EH (cell line): ENCODE results near the gene CYTH2.

Experiments
- DNase-seq: peaks from one replicate; pipeline ENCODE4 v3.0.0-alpha.2; 2015; ENCODE audit warnings: low read depth

CYTH2 gene

DNA sequence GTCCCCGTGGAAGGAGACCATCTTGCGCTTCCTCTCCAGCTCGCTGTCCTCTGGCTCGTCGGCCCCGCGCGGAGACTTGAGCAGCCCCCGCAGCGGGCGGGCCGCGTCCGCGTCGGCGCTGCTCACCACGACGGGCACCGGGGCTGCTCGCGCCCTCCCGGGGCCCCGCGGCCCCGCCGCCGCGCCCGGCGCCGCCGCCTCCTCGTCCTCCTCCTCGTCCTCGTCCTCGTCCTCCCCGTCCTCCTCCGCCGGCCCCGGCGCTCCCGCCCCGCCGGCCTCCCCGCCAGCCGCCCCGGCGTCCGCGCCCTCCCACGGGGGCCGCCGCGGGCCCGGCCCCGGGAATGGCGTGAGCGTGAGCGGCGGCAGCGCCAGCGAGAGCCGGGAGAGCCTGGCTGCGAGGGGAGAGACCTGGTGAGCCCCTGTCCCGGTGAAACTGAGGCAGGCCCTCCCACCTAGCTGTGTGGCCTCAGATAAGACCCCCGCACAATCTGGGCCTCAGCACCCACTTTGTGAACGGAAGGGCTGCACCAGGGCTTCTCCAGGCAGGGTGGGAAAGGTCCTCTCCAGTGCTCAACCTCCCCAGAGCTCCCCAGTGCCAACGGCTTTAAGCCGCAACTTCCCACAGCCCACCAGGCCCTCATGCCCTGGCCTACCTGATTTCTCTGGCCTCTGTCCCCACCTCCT, 24.7 kb downstream of the CYTH2 start:
- DNase-seq: no peak

DNA sequence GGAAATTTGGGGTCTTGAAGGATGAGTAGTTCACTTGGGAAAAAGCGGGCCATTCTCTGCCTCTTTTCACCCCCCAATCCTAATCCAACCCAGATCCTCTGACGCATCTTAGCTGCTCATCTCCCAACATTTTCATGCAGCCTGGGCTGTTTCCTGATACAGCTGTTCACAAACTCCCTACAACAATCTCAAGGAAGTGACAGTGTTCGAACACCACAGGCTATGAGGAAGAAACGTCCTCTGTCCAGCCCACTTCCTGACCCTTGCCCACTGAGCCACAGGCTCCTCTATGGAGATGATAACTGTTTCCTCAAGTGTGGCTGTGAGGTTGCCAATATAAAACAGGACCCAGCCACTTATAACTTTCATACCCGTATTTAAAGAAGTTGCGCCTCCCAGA, 26.2 kb downstream of the CYTH2 start:
- DNase-seq: no peak

DNA sequence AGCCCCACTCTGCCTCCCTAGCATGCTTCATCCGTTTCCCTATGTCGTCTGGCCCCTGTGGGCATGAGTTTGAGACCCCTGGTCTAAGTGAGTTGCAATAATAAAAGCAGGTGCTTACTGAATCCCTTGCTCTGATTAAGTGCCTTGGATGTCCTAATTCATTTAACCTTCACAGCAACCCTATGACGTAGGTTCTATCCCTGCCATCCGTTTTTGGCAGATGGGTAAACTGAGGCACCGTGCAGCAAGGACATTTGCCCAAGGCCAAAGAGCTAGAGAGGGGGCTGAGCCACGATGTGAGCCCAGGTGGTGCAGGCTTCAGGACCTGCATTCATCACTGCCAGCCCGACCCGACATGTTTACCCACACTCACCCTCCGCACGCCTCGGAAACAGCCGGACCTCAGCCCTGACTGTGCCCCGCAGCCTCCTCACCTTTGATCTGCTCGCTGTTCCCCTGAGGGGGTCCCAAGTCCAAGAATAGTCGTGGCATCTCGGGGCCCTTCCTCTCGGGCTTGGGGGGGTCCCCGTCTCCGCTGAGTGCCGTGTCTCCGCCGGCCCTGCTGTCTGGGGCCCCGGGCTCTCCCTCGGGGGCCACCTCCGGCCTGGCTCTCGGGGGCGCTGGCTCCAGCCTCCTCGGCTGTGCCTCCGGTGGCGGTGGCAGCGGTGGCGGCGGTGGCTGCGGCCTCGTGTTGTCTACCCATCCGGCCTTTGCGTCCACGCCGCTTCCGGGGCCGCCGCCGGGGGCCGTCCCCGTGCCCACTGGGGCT, 28.0 kb downstream of the CYTH2 start:
- DNase-seq: no peak

DNA sequence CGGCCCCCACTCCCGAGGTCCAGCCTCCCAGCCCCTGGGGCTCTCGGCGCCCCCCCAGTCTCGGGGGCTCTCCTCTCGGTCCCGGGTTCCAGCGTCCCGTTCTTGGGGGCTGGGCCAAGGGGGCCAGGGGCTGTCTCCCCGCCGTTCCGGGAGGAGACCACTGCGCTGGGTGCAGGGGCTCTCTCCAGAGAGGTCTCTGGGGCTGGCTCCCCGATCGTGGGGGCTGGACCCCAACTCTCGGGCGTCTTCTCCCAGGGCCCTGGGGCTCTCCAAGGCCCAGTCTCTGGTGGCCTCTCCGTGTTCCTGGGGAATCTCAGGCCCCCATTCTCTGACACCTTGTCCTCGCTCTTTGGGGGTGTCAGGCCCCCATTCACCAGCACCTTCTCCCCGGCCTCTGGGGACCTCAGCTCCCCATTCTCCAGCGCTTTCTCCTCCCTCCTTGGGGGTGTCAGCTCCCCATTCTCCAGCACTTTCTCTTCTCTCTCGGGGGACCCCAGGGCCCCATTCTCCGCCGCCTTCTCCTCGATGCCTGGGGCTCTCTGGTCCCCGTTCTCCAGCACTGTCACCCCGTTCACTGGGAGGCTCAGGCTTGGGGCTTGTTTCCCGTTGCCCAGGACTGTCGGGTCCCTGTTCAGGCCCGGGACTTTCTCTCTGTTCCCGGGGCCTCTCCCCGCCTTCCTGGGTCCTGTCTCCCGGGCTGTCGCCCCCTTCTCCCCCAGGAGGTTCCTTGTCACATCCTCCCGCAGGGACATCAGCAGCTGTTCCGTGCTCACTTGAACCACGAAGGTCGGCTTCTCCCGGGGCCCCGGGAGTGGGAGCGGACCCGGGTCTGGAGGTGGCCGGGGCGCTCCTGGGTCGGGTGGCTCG, 28.8 kb downstream of the CYTH2 start:
- DNase-seq: no peak

DNA sequence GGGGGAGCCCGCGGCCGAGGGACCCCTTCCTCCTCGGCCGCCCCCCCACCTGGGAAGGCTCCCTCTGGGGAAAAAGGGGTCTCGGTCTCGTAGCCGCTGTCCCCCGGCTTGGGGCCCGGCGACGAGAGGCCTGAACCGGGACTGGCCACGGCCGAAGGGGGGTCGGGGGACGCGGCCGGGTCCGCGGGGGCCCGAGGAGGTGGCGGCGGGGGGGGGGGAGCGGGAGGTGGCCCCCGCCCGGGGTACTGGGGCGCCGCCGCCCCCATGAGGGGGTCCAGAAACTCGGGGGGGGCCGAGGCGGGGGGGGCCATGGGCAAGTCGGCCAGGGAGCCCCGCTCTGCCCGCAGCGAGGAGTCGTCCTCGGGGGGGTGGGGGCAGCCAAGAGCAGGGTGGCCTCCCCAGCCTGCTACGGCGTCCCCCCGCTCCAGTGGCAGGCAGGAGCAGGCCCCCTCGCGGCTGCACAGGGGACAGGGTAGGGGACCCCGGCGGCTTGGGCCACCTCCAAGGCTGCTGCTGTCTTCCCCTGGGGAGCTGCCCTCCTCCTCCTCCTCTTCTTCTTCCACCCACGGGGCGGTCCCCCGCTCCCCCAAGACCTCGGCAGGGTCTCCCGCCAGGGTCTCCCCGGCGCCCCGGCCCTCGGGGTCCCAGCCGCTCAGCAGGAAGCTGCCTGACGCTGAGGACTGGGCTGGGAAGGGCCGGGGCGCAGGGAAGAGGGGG, 29.6 kb downstream of the CYTH2 start:
- no peak for DNase-seq

DNA sequence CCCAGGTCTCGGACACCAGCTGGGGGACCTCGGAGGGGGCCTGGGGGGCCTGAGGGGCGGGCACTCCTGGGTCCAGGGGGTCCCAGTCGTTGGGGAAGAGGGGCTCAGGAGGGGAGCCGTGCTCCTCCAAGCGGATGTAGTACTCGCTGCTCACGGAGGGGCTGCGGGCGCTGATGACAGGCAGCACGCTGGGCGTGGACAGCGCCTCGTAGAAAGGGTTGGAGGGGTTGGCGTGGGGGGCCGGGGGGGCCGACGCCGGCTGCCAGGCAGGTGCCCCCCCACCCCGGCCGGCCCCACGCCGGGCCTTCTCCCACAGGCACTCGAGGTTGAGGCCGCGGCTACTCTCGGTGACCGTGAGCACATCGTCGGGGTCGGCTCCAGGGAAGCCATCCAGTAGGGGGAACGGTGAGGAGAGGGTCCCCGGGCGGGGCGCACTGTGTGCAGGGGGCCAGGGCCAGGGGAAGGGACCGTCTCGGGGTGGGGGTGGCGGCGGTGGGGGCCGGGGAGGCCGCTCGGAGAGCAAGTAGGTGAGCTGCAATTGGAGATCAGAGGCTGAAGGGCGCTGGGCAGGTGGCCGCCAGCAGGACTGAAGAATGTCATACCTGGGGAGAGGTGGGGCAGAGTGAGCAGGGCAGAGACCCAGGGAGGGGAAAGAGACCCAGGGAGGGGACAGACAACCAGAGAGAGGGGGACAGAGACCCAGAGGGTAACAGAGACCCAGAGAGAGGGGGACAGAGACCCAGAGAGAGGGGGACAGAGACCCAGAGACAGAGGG, 30.3 kb downstream of the CYTH2 start:
- DNase-seq: no peak

DNA sequence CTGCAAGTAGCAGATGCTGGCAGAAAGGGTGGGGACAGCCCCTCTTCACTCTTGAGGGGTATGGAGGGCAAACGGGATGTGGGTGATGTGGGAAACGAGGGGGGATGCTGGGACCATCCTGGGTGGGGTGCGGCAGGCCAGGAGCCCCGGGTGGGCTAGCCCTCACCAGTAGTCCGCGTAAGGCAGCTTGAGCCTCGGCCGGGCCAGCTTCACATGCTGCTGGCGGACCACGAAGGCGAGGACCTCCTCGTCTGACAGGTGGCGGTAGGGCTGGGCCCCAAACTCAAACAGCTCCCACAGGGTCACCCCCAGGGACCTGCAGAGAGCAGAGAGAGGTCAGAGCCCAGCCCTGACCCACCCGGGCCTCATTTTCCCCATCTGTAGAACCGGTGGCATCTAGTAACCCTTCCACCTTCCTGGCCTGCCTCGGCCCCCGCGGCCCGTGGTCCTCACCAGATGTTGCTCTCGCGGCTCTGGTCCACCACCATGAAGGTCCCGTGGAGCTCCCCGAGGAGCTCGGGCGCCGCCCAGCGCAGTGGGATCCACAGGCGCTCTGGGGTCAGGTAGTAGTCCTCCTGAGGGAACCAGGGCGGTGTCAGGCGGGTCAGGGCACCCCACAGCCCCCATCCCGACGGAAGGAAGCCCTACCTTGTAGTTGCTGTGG, 31.8 kb downstream of the CYTH2 start:
- DNase-seq: no peak

DNA sequence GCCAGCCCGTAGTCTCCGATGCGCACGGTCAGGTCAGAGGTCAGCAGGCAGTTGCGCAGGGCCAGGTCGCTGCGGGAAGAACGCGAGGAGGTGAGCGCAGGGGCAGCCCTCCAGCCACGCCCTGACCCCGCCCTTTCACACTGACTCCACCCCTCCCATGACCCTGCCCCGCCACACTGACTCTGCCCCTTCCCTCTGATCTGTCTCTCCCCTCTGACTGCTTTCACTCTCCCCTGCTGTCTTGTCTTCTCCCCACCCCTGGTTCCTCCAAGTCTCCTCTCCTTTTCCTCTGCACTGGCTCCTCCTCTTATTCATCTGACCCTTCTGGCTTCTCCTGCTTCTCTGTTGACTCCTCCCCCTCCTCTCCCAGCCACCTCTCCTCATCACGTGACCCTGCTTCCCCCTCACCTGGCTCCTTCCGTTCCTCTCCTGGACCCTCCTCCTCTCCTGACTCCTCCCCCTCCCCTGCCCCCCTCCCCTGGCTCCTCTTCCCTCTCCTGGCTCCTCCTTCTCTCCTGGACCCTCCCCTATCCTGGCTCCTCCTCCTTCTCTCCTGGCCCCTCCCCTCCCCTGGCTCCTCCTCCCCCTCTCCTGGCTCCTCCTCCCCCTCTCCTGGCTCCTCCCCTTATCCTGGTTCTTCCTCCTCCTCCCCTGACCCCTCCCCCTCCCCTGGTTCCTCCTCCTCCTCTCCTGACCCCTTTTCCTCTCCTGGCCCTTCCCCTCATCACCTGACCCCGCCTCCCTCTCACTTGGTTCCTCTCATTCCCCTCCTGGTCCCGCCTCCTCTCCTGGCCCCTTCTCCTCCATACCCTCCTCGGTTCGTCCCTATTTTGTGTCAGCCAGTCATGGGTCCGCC, 32.6 kb downstream of the CYTH2 start:
- peak; percentile 59 for DNase-seq

DNA sequence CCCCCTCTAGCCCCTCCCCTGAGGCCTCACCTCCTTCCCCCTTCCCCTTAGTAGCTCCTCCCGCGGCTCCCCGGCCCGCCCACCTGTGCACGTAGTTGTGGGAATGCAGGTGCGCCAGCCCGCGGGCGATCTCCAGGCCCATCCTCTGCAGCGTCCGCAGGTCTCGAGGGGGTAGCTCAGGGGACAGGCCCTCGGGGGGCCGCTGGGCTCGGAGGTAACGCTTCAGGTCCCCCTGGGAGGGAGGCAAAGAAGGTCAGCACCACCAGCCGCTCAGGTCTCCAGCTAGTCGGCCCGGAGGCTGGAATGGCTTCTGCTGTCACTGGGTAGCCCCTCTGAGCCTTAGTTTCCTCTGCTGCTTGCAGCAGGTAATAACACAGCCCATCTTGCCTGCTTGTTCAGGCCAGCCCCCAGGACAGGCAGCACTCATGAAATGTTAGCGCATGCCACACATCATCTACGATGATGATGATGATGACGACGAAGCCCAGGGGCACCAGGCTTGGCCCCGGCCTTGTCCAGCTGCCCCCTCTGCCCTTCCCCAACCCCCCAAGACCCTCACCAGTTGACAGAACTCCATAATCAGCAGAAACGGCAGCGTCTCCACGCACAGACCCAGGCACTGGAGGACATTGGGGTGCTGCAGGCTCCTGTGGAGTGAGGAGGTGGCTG, 33.3 kb downstream of the CYTH2 start:
- no peak for DNase-seq

DNA sequence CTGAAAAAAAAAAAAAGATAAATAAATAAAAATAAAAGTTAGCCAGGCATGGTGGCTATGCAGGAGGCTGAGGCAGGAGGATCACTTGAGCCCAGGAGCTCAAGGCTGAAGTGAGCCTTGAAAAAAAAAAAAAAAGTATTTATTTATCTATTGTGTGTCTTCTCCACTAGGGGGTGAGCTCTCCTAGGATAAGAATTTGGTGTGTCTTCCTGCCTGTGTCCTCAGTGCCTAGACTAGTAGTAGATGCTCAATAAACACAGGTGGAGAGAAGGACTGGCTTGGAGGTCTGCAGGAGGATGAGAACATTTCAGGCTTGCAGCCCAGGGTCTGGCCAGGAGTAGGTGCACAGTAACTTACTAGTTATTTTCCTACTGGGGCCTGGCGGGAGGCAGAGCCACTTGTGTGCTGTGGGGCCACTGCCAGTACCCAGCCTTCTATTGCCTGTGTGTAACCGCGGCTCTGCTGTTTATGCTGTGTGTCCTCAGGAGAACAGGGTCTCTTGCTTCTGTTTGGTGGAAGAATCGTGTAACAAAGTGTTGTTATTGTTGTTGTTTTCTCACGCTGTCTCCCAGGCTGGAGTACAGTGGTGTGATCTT, 37.1 kb downstream of the CYTH2 start:
- peak; percentile 69 for DNase-seq

DNA sequence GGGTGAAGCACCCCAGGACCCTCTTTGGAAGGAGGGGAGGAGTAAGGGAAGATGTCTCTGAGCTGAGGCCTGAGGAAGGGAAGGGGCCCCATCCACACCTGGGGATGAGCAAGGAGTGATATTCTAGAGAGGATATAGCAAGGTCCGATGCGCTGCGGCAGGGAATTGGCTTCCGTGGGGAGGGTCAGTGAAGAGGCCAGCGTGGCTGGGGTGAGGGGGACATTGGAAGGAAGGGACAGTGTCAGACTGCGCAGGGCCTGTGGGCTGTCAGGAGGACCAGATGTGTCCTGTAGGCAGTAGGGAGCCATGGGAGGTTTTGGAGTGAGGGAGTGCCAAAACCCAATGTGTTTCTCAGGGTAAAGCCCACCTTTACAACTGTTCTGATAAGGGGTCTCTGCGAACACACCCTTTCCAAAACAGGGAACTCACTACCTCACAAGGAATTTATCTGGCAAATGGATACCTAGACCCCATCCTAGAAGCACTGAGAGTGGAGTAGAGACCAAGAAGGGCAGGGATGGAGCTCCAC, 38.8 kb downstream of the CYTH2 start:
- no peak for DNase-seq

DNA sequence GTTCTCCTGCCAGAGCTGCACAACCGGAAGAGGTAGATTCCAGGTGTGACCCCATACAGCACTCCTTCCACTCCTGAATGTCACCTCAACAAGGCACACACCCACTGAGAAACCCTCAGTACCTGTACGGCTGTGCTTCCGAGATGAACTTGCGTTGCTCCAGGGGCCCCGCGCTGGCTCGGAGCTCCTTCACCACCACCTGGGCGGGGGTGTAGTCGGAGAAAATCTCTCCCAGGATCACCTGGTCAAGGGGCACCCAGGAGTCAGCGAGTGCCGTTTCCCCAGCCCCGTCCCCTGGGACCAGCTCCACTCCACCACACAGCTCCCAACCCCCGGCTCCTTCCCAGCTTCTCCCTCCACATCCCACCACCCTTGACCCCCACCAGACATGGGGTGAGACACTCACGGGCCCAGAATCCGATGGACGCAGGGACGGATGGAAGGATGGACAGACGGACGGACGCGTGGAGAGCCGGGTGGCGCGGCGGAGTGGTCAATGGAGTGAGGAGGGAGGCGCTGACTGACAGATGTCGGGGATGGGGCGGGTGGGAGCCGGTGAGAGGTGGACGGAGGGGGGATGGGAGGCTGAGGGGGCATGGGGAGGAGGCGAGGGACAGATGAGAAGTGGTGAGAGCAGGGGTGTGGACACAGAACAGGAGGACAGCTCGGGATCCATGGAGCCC, 39.7 kb downstream of the CYTH2 start:
- no peak for DNase-seq

DNA sequence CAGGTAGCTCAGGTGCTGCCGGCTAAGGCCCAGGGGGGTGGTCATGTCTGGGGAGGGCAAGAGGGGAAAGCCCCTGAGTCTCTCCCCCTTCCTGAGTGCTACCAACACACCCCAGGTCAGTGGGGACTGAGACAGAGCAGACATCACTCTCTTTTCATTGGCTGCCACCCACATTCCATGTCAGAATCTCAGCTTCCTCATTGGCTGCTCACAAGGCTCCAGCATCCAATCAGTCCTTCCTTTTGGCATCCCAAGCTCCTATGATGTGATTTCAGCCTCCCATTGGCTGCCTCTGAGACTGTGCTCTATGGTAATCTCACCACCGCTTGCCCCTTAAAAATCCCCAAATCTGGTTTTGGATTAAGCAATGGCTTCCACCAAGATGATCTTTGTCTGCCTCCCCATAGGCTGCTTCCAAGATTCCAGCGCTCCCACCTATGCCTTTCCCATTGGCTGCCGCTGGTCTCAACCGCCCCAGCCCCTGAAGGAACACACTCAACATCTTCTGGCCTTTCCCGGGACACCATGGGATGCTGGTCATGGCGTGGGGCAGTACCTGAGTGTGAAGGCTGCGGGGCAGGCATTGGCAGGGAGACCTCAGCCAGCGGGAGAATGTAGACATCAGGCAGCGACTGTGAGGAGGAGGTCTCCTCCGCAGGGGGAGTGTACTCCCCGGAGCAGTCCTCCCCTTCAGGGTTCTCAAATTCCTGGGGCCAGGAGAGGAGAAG, 40.5 kb downstream of the CYTH2 start:
- DNase-seq: peak; percentile 42

DNA sequence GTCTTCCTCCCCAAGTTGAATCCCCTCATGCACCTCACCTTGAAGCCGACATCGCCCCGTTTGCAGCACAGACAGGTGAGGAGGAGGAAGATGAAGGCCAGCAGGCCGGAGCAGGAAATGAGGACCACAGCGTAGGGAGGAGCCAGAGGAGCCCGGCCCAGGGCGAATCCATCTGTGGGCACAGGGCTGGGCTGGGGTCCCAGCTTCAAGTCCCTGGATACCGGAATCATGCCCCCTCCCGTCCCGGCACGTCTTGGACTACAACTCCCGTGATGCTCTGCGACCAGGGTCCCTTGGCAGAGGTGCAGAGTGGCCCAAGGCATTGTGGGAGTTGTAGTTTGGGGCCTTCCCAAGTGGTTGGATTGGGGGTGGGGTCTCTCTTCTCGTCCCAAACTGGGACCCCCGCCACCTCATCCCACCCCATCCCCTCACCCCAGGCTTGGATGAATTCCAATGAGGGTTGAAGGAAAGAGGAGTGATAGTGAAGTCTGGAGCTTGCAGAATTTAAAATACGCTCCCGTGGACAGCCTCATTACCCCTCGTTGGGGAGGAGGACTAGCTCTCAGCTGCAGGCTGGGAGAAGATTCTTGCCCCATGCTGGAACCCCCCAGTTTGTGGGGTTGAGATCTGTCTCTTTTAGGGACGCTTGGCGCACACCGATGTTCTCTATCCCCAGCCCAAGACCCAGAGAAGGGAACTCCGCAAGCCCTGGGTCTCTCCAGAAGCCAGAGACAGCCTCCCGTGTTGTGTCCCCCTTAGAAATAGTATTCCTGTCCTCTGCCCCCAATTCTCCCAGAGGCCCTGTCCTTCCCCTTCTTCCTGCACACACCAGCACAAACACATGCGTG, 41.5 kb downstream of the CYTH2 start:
- DNase-seq: peak; percentile 64

DNA sequence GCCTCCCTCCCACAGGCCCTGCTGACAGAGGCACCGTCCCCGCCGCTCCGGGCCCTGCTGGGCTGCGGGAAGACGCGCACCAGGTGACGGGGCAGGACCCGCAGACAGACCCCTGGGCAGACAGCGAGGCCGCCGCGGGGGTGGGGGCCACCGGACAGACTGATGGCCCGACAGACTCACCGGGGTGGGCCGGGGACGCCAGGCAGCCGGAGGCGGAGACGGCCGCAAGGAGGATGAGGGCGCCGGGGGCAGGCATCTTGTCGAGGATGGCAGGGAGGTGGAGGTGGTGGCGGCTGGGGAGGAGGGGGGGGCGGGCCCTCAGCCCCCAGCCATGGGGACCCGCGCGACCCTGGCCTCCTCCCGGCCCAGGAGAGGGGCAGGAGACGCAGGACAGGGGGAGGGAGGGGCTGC, 42.2 kb downstream of the CYTH2 start:
- no peak for DNase-seq

DNA sequence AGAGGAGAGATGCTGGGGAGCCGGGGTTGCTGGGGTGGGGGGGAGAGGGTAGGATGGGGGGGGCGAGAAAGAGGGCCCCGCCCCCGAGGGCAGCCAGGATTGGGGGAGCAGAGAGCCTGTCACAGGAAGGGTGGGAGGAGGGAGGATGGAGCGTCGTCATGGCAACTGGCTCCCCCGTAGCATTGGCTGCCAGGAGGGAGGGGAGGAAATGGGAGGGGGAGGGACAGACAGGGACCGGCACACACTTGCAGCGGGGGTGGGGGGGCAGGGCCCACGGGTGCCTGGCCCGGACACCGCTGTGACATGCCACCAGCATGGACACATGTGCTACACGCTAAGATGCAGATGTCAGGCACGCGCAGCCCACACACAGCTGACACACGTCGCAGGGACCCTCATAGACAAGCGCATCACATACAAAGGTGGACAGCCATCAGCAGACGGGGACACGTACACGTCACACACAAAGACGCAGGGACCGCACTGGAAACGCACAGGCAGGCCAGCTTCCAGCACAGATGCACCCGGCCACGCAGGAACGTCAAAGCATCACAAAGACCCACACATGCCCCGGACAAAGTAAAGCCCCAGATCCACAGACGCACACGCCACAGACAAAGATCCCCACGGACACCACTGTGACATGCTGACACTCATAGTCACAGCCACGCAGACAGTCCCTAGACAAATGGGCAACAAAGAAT, 42.8 kb downstream of the CYTH2 start, which contains the start of gene LMTK3:
Gene LMTK3 (minus strand): TSS at position 36 of the 704 bp plus-strand sequence. CDS start 259 bp downstream, outside the sequence.
- peak; percentile 63 for DNase-seq
